Osteoblast (primary cell): ENCODE data around the gene THAP9. TPM values are rescaled to one million over a fixed set of nuclear protein-coding genes. Genes with fewer than 3 reads are reported as not detected.

Experiments
- DNase-seq: peaks from one replicate; pipeline ENCODE4 v3.0.0; 2011; ENCODE audit warnings: low spot score, mixed read lengths; ENCODE audit not compliant: insufficient read length; ENCODE audit errors: missing footprints
- H2AFZ ChIP-seq: 2 replicates; pipeline ENCODE4 v1.6.0; 2011; ENCODE audit warnings: mild to moderate bottlenecking, low read length
- H3K27ac ChIP-seq: 2 replicates; pipeline ENCODE4 v1.5.1; 2011; ENCODE audit warnings: mild to moderate bottlenecking, low read depth, low read length, moderate library complexity
- H3K27me3 ChIP-seq: 2 replicates; pipeline ENCODE4 v1.6.0; 2012; ENCODE audit warnings: mild to moderate bottlenecking, control low read depth, inconsistent platforms, low read length, moderate library complexity; ENCODE audit not compliant: insufficient read depth
- H3K36me3 ChIP-seq: 2 replicates; pipeline ENCODE4 v1.5.1; 2011; ENCODE audit warnings: mild to moderate bottlenecking, low read length, control low read depth, moderate library complexity; ENCODE audit not compliant: insufficient read depth
- H3K4me1 ChIP-seq: 2 replicates; pipeline ENCODE4 v1.5.1; 2011; ENCODE audit warnings: mild to moderate bottlenecking, low read length, control low read depth, moderate library complexity; ENCODE audit not compliant: insufficient read depth
- H3K4me2 ChIP-seq: 2 replicates; pipeline ENCODE4 v1.6.0; 2011; ENCODE audit warnings: mild to moderate bottlenecking, low read length; ENCODE audit not compliant: insufficient read depth
- H3K4me3 ChIP-seq: fragments of 200-600 bp; sonication (generic); 3 replicates; pipeline ENCODE4 v1.5.1; 2012; ENCODE audit warnings: mild to moderate bottlenecking, low read length, inconsistent platforms; ENCODE audit not compliant: insufficient read depth
- H3K79me2 ChIP-seq: 2 replicates; pipeline ENCODE4 v1.6.0; 2012; ENCODE audit warnings: mild to moderate bottlenecking, low read length, control low read depth, inconsistent platforms; ENCODE audit not compliant: insufficient read depth
- H3K9me3 ChIP-seq: 2 replicates; pipeline ENCODE4 v1.5.1; 2011; ENCODE audit warnings: low read depth, low read length, control low read depth
- H4K20me1 ChIP-seq: 2 replicates; pipeline ENCODE4 v1.6.0; 2012; ENCODE audit warnings: mild to moderate bottlenecking, low read length, control low read depth; ENCODE audit not compliant: insufficient read depth
- total RNA-seq: library from RNA; depleted of rRNA; stranded (reverse); fragments of >200 nt; gene quantifications from 2 replicates; pipeline ENCODE4 v1.2.3, GENCODE V29; 2012
- TF ChIP-seq, protein P1 (sequence below): IDR thresholded peaks from 2 replicates; pipeline ENCODE4 v1.5.1; 2011; ENCODE audit warnings: mild to moderate bottlenecking, low read depth, low read length, moderate library complexity; ENCODE audit errors: extremely low read depth

Gene THAP9, protein sequence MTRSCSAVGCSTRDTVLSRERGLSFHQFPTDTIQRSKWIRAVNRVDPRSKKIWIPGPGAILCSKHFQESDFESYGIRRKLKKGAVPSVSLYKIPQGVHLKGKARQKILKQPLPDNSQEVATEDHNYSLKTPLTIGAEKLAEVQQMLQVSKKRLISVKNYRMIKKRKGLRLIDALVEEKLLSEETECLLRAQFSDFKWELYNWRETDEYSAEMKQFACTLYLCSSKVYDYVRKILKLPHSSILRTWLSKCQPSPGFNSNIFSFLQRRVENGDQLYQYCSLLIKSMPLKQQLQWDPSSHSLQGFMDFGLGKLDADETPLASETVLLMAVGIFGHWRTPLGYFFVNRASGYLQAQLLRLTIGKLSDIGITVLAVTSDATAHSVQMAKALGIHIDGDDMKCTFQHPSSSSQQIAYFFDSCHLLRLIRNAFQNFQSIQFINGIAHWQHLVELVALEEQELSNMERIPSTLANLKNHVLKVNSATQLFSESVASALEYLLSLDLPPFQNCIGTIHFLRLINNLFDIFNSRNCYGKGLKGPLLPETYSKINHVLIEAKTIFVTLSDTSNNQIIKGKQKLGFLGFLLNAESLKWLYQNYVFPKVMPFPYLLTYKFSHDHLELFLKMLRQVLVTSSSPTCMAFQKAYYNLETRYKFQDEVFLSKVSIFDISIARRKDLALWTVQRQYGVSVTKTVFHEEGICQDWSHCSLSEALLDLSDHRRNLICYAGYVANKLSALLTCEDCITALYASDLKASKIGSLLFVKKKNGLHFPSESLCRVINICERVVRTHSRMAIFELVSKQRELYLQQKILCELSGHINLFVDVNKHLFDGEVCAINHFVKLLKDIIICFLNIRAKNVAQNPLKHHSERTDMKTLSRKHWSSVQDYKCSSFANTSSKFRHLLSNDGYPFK
- total RNA-seq, result 3.2 and 3.3 TPM in 2 replicates

DNA sequence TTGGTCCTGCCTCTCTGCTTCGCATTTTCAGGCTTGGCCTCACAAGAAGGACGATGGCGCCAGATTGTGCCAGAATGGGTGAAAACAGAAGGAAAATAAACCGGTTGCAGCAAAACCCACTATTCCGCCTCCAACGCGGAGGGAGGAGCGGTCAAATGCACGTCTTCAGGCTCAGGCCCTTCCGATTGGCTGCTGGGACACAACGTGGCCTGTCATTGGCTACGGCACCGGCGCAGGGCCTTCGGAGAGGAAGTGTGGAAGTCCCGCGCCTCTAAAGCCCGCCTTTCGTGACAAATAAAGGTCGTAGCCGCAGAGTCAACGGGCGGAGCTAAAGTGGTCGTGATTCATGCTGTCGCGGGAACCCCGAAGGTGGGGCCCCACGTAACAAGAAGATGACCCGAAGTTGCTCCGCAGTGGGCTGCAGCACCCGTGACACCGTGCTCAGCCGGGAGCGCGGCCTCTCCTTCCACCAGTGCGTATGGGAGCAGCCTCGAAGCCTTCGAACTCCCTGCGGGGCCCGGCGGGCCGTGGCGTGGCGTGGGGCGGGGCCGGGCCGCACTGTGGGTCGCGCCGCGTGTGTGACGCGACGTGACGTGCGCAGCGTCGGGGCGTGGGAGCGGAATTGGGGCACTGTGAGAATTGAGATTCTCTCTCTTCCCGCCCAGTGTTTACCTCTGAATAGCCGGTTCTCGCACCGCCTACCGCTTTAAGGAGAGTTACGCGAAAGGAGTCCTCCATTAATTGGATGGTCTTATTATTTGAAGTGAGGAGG is at the start of gene THAP9:
Gene THAP9 (plus strand): TSS at position 325 of the 772 bp plus-strand sequence. CDS start 68 bp downstream, at position 393.
- TF ChIP-seq, protein P1, sequence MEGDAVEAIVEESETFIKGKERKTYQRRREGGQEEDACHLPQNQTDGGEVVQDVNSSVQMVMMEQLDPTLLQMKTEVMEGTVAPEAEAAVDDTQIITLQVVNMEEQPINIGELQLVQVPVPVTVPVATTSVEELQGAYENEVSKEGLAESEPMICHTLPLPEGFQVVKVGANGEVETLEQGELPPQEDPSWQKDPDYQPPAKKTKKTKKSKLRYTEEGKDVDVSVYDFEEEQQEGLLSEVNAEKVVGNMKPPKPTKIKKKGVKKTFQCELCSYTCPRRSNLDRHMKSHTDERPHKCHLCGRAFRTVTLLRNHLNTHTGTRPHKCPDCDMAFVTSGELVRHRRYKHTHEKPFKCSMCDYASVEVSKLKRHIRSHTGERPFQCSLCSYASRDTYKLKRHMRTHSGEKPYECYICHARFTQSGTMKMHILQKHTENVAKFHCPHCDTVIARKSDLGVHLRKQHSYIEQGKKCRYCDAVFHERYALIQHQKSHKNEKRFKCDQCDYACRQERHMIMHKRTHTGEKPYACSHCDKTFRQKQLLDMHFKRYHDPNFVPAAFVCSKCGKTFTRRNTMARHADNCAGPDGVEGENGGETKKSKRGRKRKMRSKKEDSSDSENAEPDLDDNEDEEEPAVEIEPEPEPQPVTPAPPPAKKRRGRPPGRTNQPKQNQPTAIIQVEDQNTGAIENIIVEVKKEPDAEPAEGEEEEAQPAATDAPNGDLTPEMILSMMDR, result no peak
- peaks cover 10% of the 10 kb centered on the region for H4K20me1 ChIP-seq
- peaks cover 60% of the 10 kb centered on the region for H3K79me2 ChIP-seq
- H3K4me1 ChIP-seq, result peaks cover 24% of the 10 kb centered on the region
- H3K36me3 ChIP-seq, result peaks cover 16% of the 10 kb centered on the region
- peak within 1 kb of the TSS; percentile 78 for H2AFZ ChIP-seq
- H3K9me3 ChIP-seq, result no peaks in the 10 kb centered on the region
- no peaks in the 10 kb centered on the region for H3K27me3 ChIP-seq
- peak; percentile 97 for DNase-seq
- peak within 1 kb of the TSS; percentile 95 for H3K4me2 ChIP-seq
- H3K4me3 ChIP-seq, result peak within 1 kb of the TSS; percentile 83
- H3K27ac ChIP-seq, result peak within 1 kb of the TSS; percentile 100

DNA sequence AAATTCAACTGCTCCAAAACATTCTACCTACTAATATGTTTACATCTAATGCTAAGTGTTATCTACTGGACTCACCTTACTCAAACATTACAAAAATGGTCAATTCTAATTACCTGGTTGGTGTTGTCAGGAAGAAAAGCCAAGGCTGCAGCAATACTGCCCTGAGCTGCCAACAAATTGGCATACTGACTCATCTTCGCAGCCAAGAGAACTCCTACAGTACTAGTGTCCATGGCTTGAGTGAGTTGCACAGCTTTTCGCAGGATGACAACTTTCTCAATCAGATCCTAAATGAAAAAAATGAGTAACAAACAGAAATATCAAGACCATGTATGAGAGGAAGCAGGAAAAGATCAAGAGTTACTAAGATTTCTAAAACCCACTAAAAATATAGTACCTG is 49.2 kb upstream of the THAP9 start:
- Histone ChIP-seq H3K4me2 (no peak overlapping the region), H3K79me2 (peaks cover 51% of the 10 kb centered on the region), H3K27ac (no peak overlapping the region), H4K20me1 (peaks cover 29% of the 10 kb centered on the region), H3K27me3 (no peaks in the 10 kb centered on the region), H2AFZ (no peak overlapping the region), H3K4me3 (no peak overlapping the region), H3K36me3 (peaks cover 96% of the 10 kb centered on the region), H3K4me1 (no peaks in the 10 kb centered on the region), H3K9me3 (no peaks in the 10 kb centered on the region)
- TF ChIP-seq, protein P1, result no peak
- DNase-seq, result no peak

DNA sequence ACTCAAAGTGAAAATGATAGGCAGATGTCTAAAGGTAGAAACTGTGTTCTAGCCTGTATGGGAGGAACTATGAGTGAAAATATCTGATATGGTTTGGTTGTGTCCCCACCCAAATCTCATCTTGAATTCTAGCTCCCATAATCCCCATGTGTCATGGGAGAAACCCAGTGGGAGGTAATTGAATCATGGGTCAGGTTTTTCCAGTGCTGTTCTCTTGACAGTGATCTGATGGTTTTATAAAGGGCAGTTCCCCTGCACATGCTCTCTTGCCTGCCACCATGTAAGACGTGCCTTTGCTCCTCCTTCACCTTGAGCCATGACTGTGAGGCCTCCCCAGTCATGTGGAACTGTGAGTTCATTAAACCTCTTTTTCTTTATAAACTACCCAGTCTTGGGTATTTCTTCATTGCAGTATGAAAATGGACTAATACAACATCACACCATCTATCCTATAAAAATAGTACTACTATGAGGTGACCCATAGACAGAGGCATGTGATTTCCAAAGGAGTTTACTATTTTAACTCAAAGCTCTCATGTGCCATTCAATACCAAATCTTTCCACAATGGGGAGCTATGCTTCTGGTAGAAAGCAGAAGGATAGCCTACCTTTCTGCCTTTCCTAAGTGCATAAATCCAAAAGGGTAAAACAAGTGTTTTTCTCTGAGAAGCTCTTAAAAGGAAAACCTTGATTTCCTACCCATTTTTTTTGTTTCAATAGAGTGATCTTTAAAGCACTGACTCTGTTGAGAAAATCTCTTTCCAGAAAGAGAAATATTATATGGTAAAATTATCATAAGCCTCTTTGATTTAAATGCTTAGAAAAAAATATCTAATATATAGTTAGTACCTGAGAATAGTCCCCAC is 48.4 kb upstream of the THAP9 start:
- Histone ChIP-seq H2AFZ (no peak overlapping the region), H3K4me2 (no peak overlapping the region), H3K4me1 (no peaks in the 10 kb centered on the region), H3K27me3 (no peaks in the 10 kb centered on the region), H4K20me1 (peaks cover 27% of the 10 kb centered on the region), H3K79me2 (peaks cover 51% of the 10 kb centered on the region), H3K9me3 (no peaks in the 10 kb centered on the region), H3K27ac (peak overlapping the region; percentile 22), H3K36me3 (peaks cover 96% of the 10 kb centered on the region), H3K4me3 (no peak overlapping the region)
- TF ChIP-seq, protein P1, result peak; percentile 43
- DNase-seq, result no peak
